HL-60 (cell line): ENCODE results near the gene IRGC.

Experiments used
- DNase-seq, 2 experiments: peaks; one replicate each; pipeline ENCODE4 v3.0.0-alpha.2; 2010 to 2020; ENCODE audit warnings: low read depth in 1 of 2, low spot score in 1 of 2
- H3K27ac ChIP-seq: fragments of 250-450 bp; sonication (Bioruptor Pico); replicated peaks from 2 replicates; pipeline ENCODE4 v1.5.1; 2020; ENCODE audit warnings: mild to moderate bottlenecking, moderate library complexity
- H3K27me3 ChIP-seq: fragments of 250-450 bp; sonication (Bioruptor Pico); 2 replicates; pipeline ENCODE4 v1.5.1; 2021; ENCODE audit warnings: mild to moderate bottlenecking, moderate library complexity; ENCODE audit not compliant: insufficient read depth, poor library complexity, severe bottlenecking
- H3K4me3 ChIP-seq: replicated peaks from 2 replicates; pipeline ENCODE4 v1.5.1; 2011; ENCODE audit warnings: mild to moderate bottlenecking, control low read depth, low read length; ENCODE audit not compliant: insufficient read depth
- GABPA ChIP-seq: IDR thresholded peaks from 2 replicates; pipeline ENCODE4 v1.6.1; 2012; ENCODE audit warnings: low read depth
- POLR2AphosphoS5 ChIP-seq: IDR thresholded peaks from 2 replicates; pipeline ENCODE4 v1.6.1; 2012; ENCODE audit warnings: low read depth
- SPI1 ChIP-seq: IDR thresholded peaks from 2 replicates; pipeline ENCODE4 v1.6.1; 2012; ENCODE audit warnings: low read depth, mild to moderate bottlenecking, borderline replicate concordance
- TF ChIP-seq, protein P1 (sequence below): IDR thresholded peaks from 2 replicates; pipeline ENCODE4 v1.6.1; 2012; ENCODE audit warnings: low read depth; ENCODE audit not compliant: insufficient replicate concordance
- TF ChIP-seq, protein P2 (sequence below): IDR thresholded peaks from one replicate; pipeline ENCODE4 v1.5.1; 2011; ENCODE audit warnings: low read length, control low read depth, inconsistent platforms; ENCODE audit not compliant: insufficient read depth

Gene IRGC

DNA sequence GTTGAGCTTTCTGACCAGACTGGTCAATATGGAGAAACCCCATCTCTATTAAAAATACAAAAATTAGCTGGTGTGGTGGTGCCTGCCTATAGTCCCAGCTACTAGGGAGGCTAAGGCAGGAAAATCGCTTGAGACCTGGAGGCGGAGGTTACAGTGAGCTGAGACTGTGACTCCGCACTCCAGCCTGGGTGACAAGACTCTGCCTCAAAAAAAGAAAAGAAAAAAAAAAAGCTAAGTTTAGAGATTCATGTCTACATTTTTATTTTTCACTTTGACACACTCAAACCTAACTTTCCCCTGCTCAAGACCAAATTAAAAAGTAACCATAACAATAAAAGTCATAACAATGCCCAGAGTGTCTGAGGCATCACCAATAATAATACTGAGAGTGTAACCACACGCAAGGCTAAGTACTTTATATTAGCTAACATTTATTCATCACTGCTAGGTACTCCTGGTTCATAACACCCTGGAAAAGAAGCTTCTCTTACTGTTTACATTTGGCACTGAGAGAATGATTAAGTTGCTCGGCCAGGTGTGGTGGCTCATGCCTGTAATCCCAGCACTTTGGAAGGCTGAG, 5.7 kb downstream of the IRGC start:
- no peak for DNase-seq
- Histone ChIP-seq H3K27me3 (no peaks in the 10 kb centered on the region), H3K4me3 (no peak overlapping the region), H3K27ac (no peak overlapping the region)
- no peak for TF ChIP-seq SPI1
- no peak for TF ChIP-seq GABPA
- TF ChIP-seq POLR2AphosphoS5, result no peak
- TF ChIP-seq, protein P1, sequence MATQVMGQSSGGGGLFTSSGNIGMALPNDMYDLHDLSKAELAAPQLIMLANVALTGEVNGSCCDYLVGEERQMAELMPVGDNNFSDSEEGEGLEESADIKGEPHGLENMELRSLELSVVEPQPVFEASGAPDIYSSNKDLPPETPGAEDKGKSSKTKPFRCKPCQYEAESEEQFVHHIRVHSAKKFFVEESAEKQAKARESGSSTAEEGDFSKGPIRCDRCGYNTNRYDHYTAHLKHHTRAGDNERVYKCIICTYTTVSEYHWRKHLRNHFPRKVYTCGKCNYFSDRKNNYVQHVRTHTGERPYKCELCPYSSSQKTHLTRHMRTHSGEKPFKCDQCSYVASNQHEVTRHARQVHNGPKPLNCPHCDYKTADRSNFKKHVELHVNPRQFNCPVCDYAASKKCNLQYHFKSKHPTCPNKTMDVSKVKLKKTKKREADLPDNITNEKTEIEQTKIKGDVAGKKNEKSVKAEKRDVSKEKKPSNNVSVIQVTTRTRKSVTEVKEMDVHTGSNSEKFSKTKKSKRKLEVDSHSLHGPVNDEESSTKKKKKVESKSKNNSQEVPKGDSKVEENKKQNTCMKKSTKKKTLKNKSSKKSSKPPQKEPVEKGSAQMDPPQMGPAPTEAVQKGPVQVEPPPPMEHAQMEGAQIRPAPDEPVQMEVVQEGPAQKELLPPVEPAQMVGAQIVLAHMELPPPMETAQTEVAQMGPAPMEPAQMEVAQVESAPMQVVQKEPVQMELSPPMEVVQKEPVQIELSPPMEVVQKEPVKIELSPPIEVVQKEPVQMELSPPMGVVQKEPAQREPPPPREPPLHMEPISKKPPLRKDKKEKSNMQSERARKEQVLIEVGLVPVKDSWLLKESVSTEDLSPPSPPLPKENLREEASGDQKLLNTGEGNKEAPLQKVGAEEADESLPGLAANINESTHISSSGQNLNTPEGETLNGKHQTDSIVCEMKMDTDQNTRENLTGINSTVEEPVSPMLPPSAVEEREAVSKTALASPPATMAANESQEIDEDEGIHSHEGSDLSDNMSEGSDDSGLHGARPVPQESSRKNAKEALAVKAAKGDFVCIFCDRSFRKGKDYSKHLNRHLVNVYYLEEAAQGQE, result no peak
- TF ChIP-seq, protein P2, sequence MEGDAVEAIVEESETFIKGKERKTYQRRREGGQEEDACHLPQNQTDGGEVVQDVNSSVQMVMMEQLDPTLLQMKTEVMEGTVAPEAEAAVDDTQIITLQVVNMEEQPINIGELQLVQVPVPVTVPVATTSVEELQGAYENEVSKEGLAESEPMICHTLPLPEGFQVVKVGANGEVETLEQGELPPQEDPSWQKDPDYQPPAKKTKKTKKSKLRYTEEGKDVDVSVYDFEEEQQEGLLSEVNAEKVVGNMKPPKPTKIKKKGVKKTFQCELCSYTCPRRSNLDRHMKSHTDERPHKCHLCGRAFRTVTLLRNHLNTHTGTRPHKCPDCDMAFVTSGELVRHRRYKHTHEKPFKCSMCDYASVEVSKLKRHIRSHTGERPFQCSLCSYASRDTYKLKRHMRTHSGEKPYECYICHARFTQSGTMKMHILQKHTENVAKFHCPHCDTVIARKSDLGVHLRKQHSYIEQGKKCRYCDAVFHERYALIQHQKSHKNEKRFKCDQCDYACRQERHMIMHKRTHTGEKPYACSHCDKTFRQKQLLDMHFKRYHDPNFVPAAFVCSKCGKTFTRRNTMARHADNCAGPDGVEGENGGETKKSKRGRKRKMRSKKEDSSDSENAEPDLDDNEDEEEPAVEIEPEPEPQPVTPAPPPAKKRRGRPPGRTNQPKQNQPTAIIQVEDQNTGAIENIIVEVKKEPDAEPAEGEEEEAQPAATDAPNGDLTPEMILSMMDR, result no peak

DNA sequence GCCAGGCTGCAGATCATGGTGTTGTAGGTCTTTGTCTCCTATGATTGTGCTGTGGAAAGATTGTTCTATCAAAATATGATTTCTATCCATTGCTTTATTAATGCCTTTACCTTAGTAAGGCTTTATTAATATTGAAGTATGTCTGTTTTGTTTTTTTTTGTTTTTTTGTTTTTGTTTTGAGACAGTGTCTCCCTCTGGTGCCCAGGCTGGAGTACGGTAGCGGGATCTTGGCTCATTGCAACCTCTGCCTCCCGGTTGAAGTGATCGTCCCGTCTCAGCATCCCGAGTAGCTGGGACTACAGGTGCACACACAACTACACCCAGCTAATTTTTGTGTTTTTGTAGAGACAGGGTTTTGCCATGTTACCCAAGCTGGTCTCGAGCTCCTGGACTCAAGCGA, 7.7 kb downstream of the IRGC start:
- Histone ChIP-seq H3K27me3 (no peaks in the 10 kb centered on the region), H3K27ac (no peak overlapping the region), H3K4me3 (no peak overlapping the region)
- TF ChIP-seq SPI1 (no peak), POLR2AphosphoS5 (no peak), GABPA (no peak)
- TF ChIP-seq, protein P2, result no peak
- TF ChIP-seq, protein P1, result no peak
- no peak for DNase-seq

DNA sequence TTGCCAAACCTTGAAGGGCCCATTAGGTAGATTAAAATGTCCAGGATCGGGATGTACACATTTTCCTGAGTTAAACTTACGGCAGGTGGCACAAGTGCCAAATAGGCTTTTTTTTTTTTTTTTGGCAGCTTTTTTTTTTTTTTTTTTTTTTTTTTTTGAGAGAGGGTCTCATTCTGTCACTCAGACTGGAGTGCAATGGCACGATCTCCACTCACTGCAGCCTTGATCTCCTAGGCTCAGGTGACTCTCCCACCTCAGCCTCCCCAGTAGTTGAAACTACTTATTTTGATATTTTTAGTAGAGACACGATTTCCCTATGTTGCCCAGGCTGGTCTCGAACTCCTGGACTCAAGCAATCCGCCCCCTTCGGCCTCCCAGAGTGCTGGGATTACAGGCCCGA, 9.0 kb downstream of the IRGC start:
- no peak overlapping the region for H3K4me3 ChIP-seq
- no peak overlapping the region for H3K27ac ChIP-seq
- H3K27me3 ChIP-seq, result no peaks in the 10 kb centered on the region
- TF ChIP-seq, protein P1, result no peak
- TF ChIP-seq SPI1 (no peak), GABPA (no peak), POLR2AphosphoS5 (no peak)
- TF ChIP-seq, protein P2, result no peak
- DNase-seq, result no peak
